Caco-2 (cell line): ENCODE results near the gene TTN. TPM values are rescaled to one million over a fixed set of nuclear protein-coding genes. Genes with fewer than 3 reads are reported as not detected.

ENCODE experiments used
- BruUV-seq: library from RNA; stranded (reverse); fragments of 400-500 nt; replicated peaks from 2 replicates; lab custom pipeline; 2021; lab: Mats Ljungman, UMichigan
- CTCF ChIA-PET: fragments of 300-600 bp; sonication (Branson Sonifier 250); formaldehyde crosslinking; loops from one replicate; lab custom pipeline; 2022; ENCODE audit warnings: antibody characterized with exemption; lab: Charles Lee
- POLR2A ChIA-PET: fragments of 300-600 bp; sonication (Branson Sonifier 250); formaldehyde crosslinking; loops from one replicate; lab custom pipeline; 2022; ENCODE audit warnings: antibody characterized with exemption; lab: Charles Lee
- DNase-seq, 2 experiments: peaks; one replicate each; pipeline versions ENCODE4 v3.0.0 to v3.0.0-alpha.2; 2020 to 2022
- H3K27me3 ChIP-seq: replicated peaks from 2 replicates; pipeline ENCODE4 v1.6.0; 2011; ENCODE audit warnings: low read length; ENCODE audit not compliant: control insufficient read depth, insufficient read depth
- H3K36me3 ChIP-seq: 2 replicates; pipeline ENCODE4 v1.5.1; 2011; ENCODE audit warnings: low read length; ENCODE audit not compliant: control insufficient read depth, insufficient read depth
- H3K4me1 ChIP-seq: fragments of 250-450 bp; sonication (Bioruptor Pico); 2 replicates; pipeline ENCODE4 v1.5.1; 2020; ENCODE audit warnings: mild to moderate bottlenecking
- H3K4me3 ChIP-seq: 2 replicates; pipeline ENCODE4 v1.5.1; 2011; ENCODE audit warnings: low read depth, mild to moderate bottlenecking, control low read depth, low read length
- H3K9me3 ChIP-seq: fragments of 250-450 bp; sonication (Bioruptor Pico); 2 replicates; pipeline ENCODE4 v1.5.1; 2020; ENCODE audit warnings: mild to moderate bottlenecking, moderate library complexity
- H3K27ac Mint-ChIP-seq: one replicate; pipeline ENCODE4 v1.8.0; 2022; ENCODE audit warnings: mixed read lengths; ENCODE audit not compliant: unreplicated experiment
- H3K27me3 Mint-ChIP-seq: one replicate; pipeline ENCODE4 v1.8.0; 2022; ENCODE audit warnings: mixed read lengths; ENCODE audit not compliant: insufficient read depth, unreplicated experiment
- H3K36me3 Mint-ChIP-seq: one replicate; pipeline ENCODE4 v1.8.0; 2022; ENCODE audit warnings: mild to moderate bottlenecking, mixed read lengths; ENCODE audit not compliant: insufficient read depth, unreplicated experiment
- H3K4me1 Mint-ChIP-seq: one replicate; pipeline ENCODE4 v1.8.0; 2022; ENCODE audit warnings: low read depth, mixed read lengths; ENCODE audit not compliant: unreplicated experiment
- H3K4me3 Mint-ChIP-seq: one replicate; pipeline ENCODE4 v1.8.0; 2022; ENCODE audit warnings: mild to moderate bottlenecking, moderate library complexity, mixed read lengths; ENCODE audit not compliant: unreplicated experiment
- H3K9me3 Mint-ChIP-seq: one replicate; pipeline ENCODE4 v1.8.0; 2022; ENCODE audit warnings: mixed read lengths; ENCODE audit not compliant: unreplicated experiment
- CTCF ChIP-seq, 2 experiments: fragments of 200-600 bp in 1 of 2; IDR thresholded peaks; 1 replicate in 1 of 2; 2 replicates in 1 of 2; pipeline versions ENCODE4 v1.5.1 to v1.8.0; 2011 to 2022; ENCODE audit warnings: antibody characterized with exemption in 1 of 2, control low read depth in 1 of 2, inconsistent platforms in 1 of 2, low read depth in 1 of 2, low read length in 1 of 2, mild to moderate bottlenecking in 1 of 2, moderate library complexity in 1 of 2; ENCODE audit not compliant: insufficient read depth in 1 of 2, severe bottlenecking in 1 of 2, unreplicated experiment in 1 of 2
- intact Hi-C: fragments of 100-400 bp; cut with micrococcal nuclease; formaldehyde crosslinking; loops from one replicate; pipeline ENCODE4 v1.10.0; 2022; ENCODE audit not compliant: unreplicated experiment
- total RNA-seq: library from RNA; stranded (reverse); gene quantifications from 2 replicates; pipeline ENCODE4 v1.2.3, GENCODE V29; 2022

The TTN gene
- total RNA-seq, 1 experiment from 2014 or later = 9.3 TPM

GRCh38 chr2:178692845-178693244 lies 114.4 kb downstream of the TTN start:
- CTCF ChIA-PET = no interaction called here

GRCh38 chr2:178689808-178690207 lies 117.4 kb downstream of the TTN start:
- Mint-ChIP-seq H3K4me3 (no peak overlapping the region), H3K27ac (no peak overlapping the region), H3K9me3 (no peaks in the 10 kb centered on the region), H3K4me1 (no peaks in the 10 kb centered on the region), H3K27me3 (no peaks in the 10 kb centered on the region), H3K36me3 (no peaks in the 10 kb centered on the region)
- Histone ChIP-seq H3K36me3 (no peaks in the 10 kb centered on the region), H3K27me3 (no peaks in the 10 kb centered on the region), H3K4me3 (no peak overlapping the region), H3K4me1 (no peaks in the 10 kb centered on the region), H3K9me3 (no peaks in the 10 kb centered on the region)
- POLR2A ChIA-PET = no interaction called here
- no TSS peak for BruUV-seq
- TF ChIP-seq CTCF (IDR thresholded peaks at IDR 0.05; ENCODE audit: insufficient read depth in 1 of 2, low read depth in 1 of 2, low read length in 1 of 2, severe bottlenecking in 1 of 2, unreplicated experiment in 1 of 2) = no peak
- CTCF ChIA-PET = no interaction called here
- DNase-seq = no peak
- intact Hi-C loops = no loop called here

More at GRCh38 chr2:178692845-178693244, 114.4 kb downstream of the TTN start:
- POLR2A ChIA-PET = no interaction called here
- Mint-ChIP-seq H3K36me3 (no peaks in the 10 kb centered on the region), H3K4me1 (no peaks in the 10 kb centered on the region), H3K4me3 (no peak overlapping the region), H3K27ac (no peak overlapping the region), H3K9me3 (no peaks in the 10 kb centered on the region), H3K27me3 (no peaks in the 10 kb centered on the region)
- Histone ChIP-seq H3K27me3 (no peaks in the 10 kb centered on the region), H3K4me1 (no peaks in the 10 kb centered on the region), H3K36me3 (no peaks in the 10 kb centered on the region), H3K4me3 (no peak overlapping the region), H3K9me3 (no peaks in the 10 kb centered on the region)
- BruUV-seq = no TSS peak
- TF ChIP-seq CTCF (IDR thresholded peaks at IDR 0.05; ENCODE audit: insufficient read depth in 1 of 2, low read depth in 1 of 2, low read length in 1 of 2, severe bottlenecking in 1 of 2, unreplicated experiment in 1 of 2) = no peak
- intact Hi-C loops = no loop called here
- DNase-seq = no peak

- POLR2A ChIA-PET = no interaction called here
These were observed 123.3 kb downstream of the TTN start for GRCh38 chr2:178683877-178684276.

More at GRCh38 chr2:178683877-178684276, 123.3 kb downstream of the TTN start:
- Mint-ChIP-seq H3K36me3 (no peaks in the 10 kb centered on the region), H3K27ac (no peak overlapping the region), H3K4me3 (no peak overlapping the region), H3K9me3 (no peaks in the 10 kb centered on the region), H3K27me3 (no peaks in the 10 kb centered on the region), H3K4me1 (no peaks in the 10 kb centered on the region)
- Histone ChIP-seq H3K4me1 (no peaks in the 10 kb centered on the region), H3K9me3 (no peaks in the 10 kb centered on the region), H3K27me3 (no peaks in the 10 kb centered on the region), H3K36me3 (no peaks in the 10 kb centered on the region), H3K4me3 (no peak overlapping the region)
- TF ChIP-seq CTCF (IDR thresholded peaks at IDR 0.05; ENCODE audit: insufficient read depth in 1 of 2, low read depth in 1 of 2, low read length in 1 of 2, severe bottlenecking in 1 of 2, unreplicated experiment in 1 of 2) = no peak
- no TSS peak for BruUV-seq
- no peak for DNase-seq
- intact Hi-C loops = no loop called here
- CTCF ChIA-PET = interaction anchor here (1.1 kb wide), 1 partner anchor 17 kb away, joined by 4 read pairs; no protein-coding TSS in a partner anchor
